EL (cell line): ENCODE data around the gene TRPV4.

ENCODE experiments used
- DNase-seq: peaks from one replicate; pipeline ENCODE4 v3.0.0-alpha.2; 2016

Gene TRPV4

GRCh38 chr12:109738878-109739665, 94.1 kb downstream of the TRPV4 start:
- DNase-seq, result peak; percentile 91

- DNase-seq, result no peak
Observed at GRCh38 chr12:109738209-109738608, 95.0 kb downstream of the TRPV4 start.

- DNase-seq, result no peak
Observed at GRCh38 chr12:109737631-109738030, 95.6 kb downstream of the TRPV4 start.

GRCh38 chr12:109737126-109737525, 96.1 kb downstream of the TRPV4 start:
- DNase-seq, result no peak

GRCh38 chr12:109736552-109737108, 96.6 kb downstream of the TRPV4 start:
- DNase-seq, result peak; percentile 35

GRCh38 chr12:109735825-109736551, 97.2 kb downstream of the TRPV4 start:
- no peak for DNase-seq

GRCh38 chr12:109735051-109735521, 98.1 kb downstream of the TRPV4 start:
- DNase-seq, result no peak

- no peak for DNase-seq
Observed at GRCh38 chr12:109734219-109735000, 98.8 kb downstream of the TRPV4 start.
